Mesenchymal stem cell (in vitro differentiated cells and primary cell): ENCODE results near the gene TMEM175.

Experiments used
- DNase-seq: peaks from one replicate; pipeline ENCODE4 v3.0.0-alpha.2; 2013
- H2AFZ ChIP-seq: one replicate; pipeline ENCODE4 v1.6.1; 2013; ENCODE audit warnings: low read depth, mild to moderate bottlenecking, control low read depth, inconsistent platforms, low read length, moderate library complexity
- H2AK5ac ChIP-seq: 2 replicates; pipeline ENCODE4 v1.6.1; 2013; ENCODE audit warnings: low read length, moderate library complexity, mild to moderate bottlenecking, inconsistent platforms; ENCODE audit not compliant: severe bottlenecking
- H2BK120ac ChIP-seq: one replicate; pipeline ENCODE4 v1.6.1; 2013; ENCODE audit warnings: low read depth, mild to moderate bottlenecking, inconsistent platforms, low read length, moderate library complexity
- H2BK12ac ChIP-seq, 2 experiments: one replicate each; pipeline ENCODE4 v1.6.1; 2013; ENCODE audit warnings: inconsistent platforms in 2 of 2, low read length in 2 of 2, mild to moderate bottlenecking in 2 of 2, moderate library complexity in 2 of 2, control low read depth in 1 of 2
- H2BK15ac ChIP-seq: one replicate; pipeline ENCODE4 v1.6.1; 2013; ENCODE audit warnings: mild to moderate bottlenecking, low read depth, inconsistent platforms; ENCODE audit not compliant: poor library complexity, severe bottlenecking
- H2BK5ac ChIP-seq: 2 replicates; pipeline ENCODE4 v1.6.1; 2013; ENCODE audit warnings: low read depth, mild to moderate bottlenecking, low read length, control low read depth, inconsistent platforms; ENCODE audit not compliant: poor library complexity, severe bottlenecking
- H3K14ac ChIP-seq, 2 experiments: one replicate each; pipeline ENCODE4 v1.6.1; 2013; ENCODE audit warnings: inconsistent platforms in 2 of 2, low read length in 2 of 2, control low read depth in 1 of 2, mild to moderate bottlenecking in 1 of 2, moderate library complexity in 1 of 2
- H3K18ac ChIP-seq, 2 experiments: one replicate each; pipeline ENCODE4 v1.6.1; 2013; ENCODE audit warnings: inconsistent platforms in 2 of 2, low read length in 2 of 2, control low read depth in 1 of 2, low read depth in 1 of 2, mild to moderate bottlenecking in 1 of 2
- H3K23ac ChIP-seq, 2 experiments: one replicate each; pipeline ENCODE4 v1.6.1; 2013; ENCODE audit warnings: inconsistent platforms in 2 of 2, low read length in 2 of 2, mild to moderate bottlenecking in 2 of 2, moderate library complexity in 2 of 2, control low read depth in 1 of 2
- H3K27ac ChIP-seq: 2 replicates; pipeline ENCODE4 v1.5.1; 2013; ENCODE audit warnings: mild to moderate bottlenecking, moderate library complexity, low read length, control low read depth, inconsistent platforms; ENCODE audit not compliant: poor library complexity, severe bottlenecking
- H3K27me3 ChIP-seq, 2 experiments: 2 replicates each; pipeline versions ENCODE4 v1.6.1 to v1.7.0; 2013; ENCODE audit warnings: low read length in 2 of 2, mild to moderate bottlenecking in 2 of 2, moderate library complexity in 2 of 2, control low read depth in 1 of 2, inconsistent platforms in 1 of 2; ENCODE audit not compliant: control insufficient read depth in 1 of 2, insufficient read depth in 1 of 2
- H3K36me3 ChIP-seq, 2 experiments: 2 replicates each; pipeline versions ENCODE4 v1.6.1 to v1.7.0; 2013; ENCODE audit warnings: low read length in 2 of 2, control low read depth in 1 of 2, inconsistent platforms in 1 of 2, low read depth in 1 of 2, mild to moderate bottlenecking in 1 of 2; ENCODE audit not compliant: insufficient read depth in 2 of 2, control insufficient read depth in 1 of 2
- H3K4ac ChIP-seq, 2 experiments: one replicate each; pipeline ENCODE4 v1.6.1; 2013; ENCODE audit warnings: inconsistent platforms in 2 of 2, low read length in 2 of 2, mild to moderate bottlenecking in 2 of 2, moderate library complexity in 2 of 2, control low read depth in 1 of 2, low read depth in 1 of 2
- H3K4me1 ChIP-seq: 2 replicates; pipeline ENCODE4 v1.6.1; 2013; ENCODE audit warnings: low read depth, low read length, control low read depth; ENCODE audit not compliant: control insufficient read depth, insufficient read depth
- H3K4me2 ChIP-seq: 2 replicates; pipeline ENCODE4 v1.6.1; 2013; ENCODE audit warnings: low read length, mild to moderate bottlenecking, inconsistent platforms; ENCODE audit not compliant: poor library complexity, severe bottlenecking
- H3K4me3 ChIP-seq, 2 experiments: 2 replicates each; pipeline versions ENCODE4 v1.5.1 to v1.7.0; 2013; ENCODE audit warnings: low read length in 2 of 2, mild to moderate bottlenecking in 2 of 2, control low read depth in 1 of 2, low read depth in 1 of 2; ENCODE audit not compliant: insufficient read depth in 1 of 2
- H3K79me1 ChIP-seq: replicated peaks from 2 replicates; pipeline ENCODE4 v1.6.1; 2013; ENCODE audit warnings: mild to moderate bottlenecking, control low read depth, low read length, inconsistent platforms; ENCODE audit not compliant: poor library complexity, severe bottlenecking
- H3K9ac ChIP-seq: 2 replicates; pipeline ENCODE4 v1.7.0; 2013; ENCODE audit warnings: mild to moderate bottlenecking, low read length, moderate library complexity
- H3K9me3 ChIP-seq: 2 replicates; pipeline ENCODE4 v1.7.0; 2013; ENCODE audit warnings: mild to moderate bottlenecking, low read length; ENCODE audit not compliant: control insufficient read depth
- H4K8ac ChIP-seq: one replicate; pipeline ENCODE4 v1.6.1; 2013; ENCODE audit warnings: inconsistent platforms, mild to moderate bottlenecking, low read length, moderate library complexity
- H4K91ac ChIP-seq: one replicate; pipeline ENCODE4 v1.6.1; 2013; ENCODE audit warnings: mild to moderate bottlenecking, low read length, inconsistent platforms
- WGBS: methylation state at CpG from one replicate; pipeline ENCODE4 v1.1.7; 2013; ENCODE audit warnings: mixed read lengths; 5-methylcytosine and 5-hydroxymethylcytosine counted together

The TMEM175 gene

DNA sequence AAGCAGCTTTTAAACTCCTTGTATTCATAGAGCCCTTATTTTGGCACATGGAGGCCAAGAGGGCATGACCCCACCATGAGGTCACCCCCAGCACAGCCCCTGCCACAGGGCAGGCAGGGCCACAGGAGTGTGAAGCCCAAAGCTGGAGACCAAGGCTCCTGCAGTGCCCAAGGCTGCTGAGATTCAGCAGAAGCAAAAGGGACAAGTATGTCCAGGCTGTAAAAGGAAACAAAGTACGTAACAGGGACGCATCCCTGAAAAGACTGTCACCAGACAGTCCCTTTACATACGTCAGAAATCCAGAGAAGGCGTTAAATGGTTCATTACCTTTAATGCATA, 19.0 kb upstream of the TMEM175 start:
- Histone ChIP-seq H3K4me2 (no peak overlapping the region), H3K14ac (no peak overlapping the region), H3K36me3 (peaks cover 30 to 46% of the 10 kb centered on the region in 2 experiments), H2AK5ac (no peak overlapping the region), H3K18ac (no peak overlapping the region), H3K4me1 (peaks cover 4% of the 10 kb centered on the region), H3K9ac (no peak overlapping the region), H2BK12ac (no peak overlapping the region), H3K79me1 (peaks cover 48% of the 10 kb centered on the region), H2AFZ (no peak overlapping the region), H3K4ac (no peak overlapping the region), H3K27ac (no peak overlapping the region), H3K27me3 (no peaks in the 10 kb centered on the region), H3K23ac (no peak overlapping the region), H3K4me3 (no peak overlapping the region), H2BK5ac (no peak overlapping the region), H2BK120ac (no peak overlapping the region), H2BK15ac (no peak overlapping the region), H4K8ac (no peak overlapping the region), H3K9me3 (no peaks in the 10 kb centered on the region), H4K91ac (no peak overlapping the region)
- WGBS, result 94% methylated on average over 4 of the region's 4 CpGs
- DNase-seq, result no peak

DNA sequence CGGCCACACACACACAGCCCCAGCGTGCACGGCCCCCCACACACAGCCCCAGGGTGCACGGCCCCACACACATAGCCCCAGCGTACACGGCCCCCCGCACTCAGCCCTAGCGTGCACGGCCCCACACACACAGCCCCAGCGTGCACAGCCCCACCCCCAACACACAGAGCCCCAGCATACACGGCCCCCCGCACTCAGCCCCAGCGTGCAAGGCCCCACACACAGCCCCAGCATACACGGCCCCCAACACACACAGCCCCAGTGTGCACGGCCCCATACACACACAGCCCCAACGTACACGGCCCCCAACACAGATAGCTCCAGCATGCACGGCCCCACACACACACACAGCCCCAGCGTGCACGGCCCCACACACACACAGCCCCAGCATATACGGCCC, 17.7 kb upstream of the TMEM175 start:
- peak overlapping the region; percentile 43 for H4K91ac ChIP-seq
- peaks cover 4% of the 10 kb centered on the region for H3K4me1 ChIP-seq
- no peak overlapping the region for H4K8ac ChIP-seq
- no peak overlapping the region for H3K4ac ChIP-seq
- H3K9ac ChIP-seq, result no peak overlapping the region
- H2BK5ac ChIP-seq, result no peak overlapping the region
- 94% methylated on average over 21 of the region's 21 CpGs for WGBS
- no peak overlapping the region for H2BK120ac ChIP-seq
- H2AK5ac ChIP-seq, result no peak overlapping the region
- no peaks in the 10 kb centered on the region for H3K9me3 ChIP-seq
- H2BK12ac ChIP-seq, result peak overlapping the region in 1 of 2 experiments; percentile 10
- no peaks in the 10 kb centered on the region for H3K27me3 ChIP-seq
- peak overlapping the region in 1 of 2 experiments; percentile 68 for H3K14ac ChIP-seq
- H3K18ac ChIP-seq, result peak overlapping the region in 1 of 2 experiments; percentile 42
- no peak overlapping the region for H3K27ac ChIP-seq
- H3K23ac ChIP-seq, result no peak overlapping the region
- peaks cover 22 to 37% of the 10 kb centered on the region in 2 experiments for H3K36me3 ChIP-seq
- no peak overlapping the region for H2BK15ac ChIP-seq
- H3K79me1 ChIP-seq, result peaks cover 46% of the 10 kb centered on the region
- no peak overlapping the region for H2AFZ ChIP-seq
- no peak overlapping the region for H3K4me2 ChIP-seq
- no peak overlapping the region for H3K4me3 ChIP-seq
- no peak for DNase-seq

DNA sequence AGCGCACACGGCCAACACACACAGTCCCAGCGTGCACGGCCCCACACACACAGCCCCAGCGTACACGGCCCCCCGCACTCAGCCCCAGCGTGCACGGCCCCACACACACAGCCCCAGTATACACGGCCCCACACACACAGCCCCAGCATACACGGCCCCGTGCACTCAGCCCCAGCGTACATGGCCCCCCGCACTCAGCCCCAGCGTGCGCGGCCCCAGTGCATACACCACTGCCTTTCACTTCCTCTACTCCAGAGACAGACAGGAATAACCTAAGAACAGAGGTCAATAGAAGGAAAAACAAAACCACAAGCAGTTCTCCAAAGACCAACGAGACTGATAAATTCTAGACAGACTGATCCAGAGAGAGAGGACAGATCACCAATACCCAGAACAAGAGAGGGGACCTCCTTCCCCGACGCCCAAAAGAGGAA, 17.2 kb upstream of the TMEM175 start:
- Histone ChIP-seq H3K9ac (peak overlapping the region; percentile 55), H2BK15ac (peak overlapping the region; percentile 12), H3K27me3 (no peaks in the 10 kb centered on the region), H3K4ac (no peak overlapping the region), H2BK12ac (no peak overlapping the region), H2AK5ac (no peak overlapping the region), H3K4me1 (peaks cover 4% of the 10 kb centered on the region), H3K4me2 (no peak overlapping the region), H3K36me3 (peaks cover 20 to 32% of the 10 kb centered on the region in 2 experiments), H2AFZ (no peak overlapping the region), H4K8ac (no peak overlapping the region), H3K14ac (peak overlapping the region in 1 of 2 experiments; percentile 68), H4K91ac (no peak overlapping the region), H3K27ac (no peak overlapping the region), H3K4me3 (peak overlapping the region in 1 of 2 experiments; percentile 32), H3K9me3 (no peaks in the 10 kb centered on the region), H2BK120ac (no peak overlapping the region), H3K18ac (peak overlapping the region in 1 of 2 experiments; percentile 42), H3K23ac (no peak overlapping the region), H2BK5ac (no peak overlapping the region), H3K79me1 (peaks cover 41% of the 10 kb centered on the region)
- DNase-seq, result no peak
- 92% methylated on average over 17 of the region's 20 CpGs for WGBS

DNA sequence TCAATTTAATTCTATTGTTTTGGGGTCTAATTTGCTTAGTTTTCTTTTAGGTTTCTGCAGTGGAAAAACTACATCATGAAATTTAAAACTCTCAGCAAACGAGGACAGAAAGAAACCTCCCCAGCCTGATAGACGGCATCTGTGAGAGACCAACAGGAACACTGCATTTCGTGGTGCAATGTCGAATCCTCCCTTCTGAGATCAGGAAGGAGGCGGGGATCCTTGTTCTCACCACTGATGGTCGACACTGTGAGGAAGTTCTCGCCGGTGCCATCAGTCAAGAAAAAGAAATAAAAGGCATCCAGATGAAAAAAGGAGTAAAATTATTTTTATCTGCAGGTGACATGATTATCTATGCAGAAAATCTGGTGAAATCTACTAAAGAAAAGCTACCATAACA, 16.7 kb upstream of the TMEM175 start:
- H2BK15ac ChIP-seq, result no peak overlapping the region
- no peaks in the 10 kb centered on the region for H3K9me3 ChIP-seq
- H2AK5ac ChIP-seq, result no peak overlapping the region
- H2BK5ac ChIP-seq, result no peak overlapping the region
- H3K36me3 ChIP-seq, result peaks cover 20 to 27% of the 10 kb centered on the region in 2 experiments
- H2BK120ac ChIP-seq, result no peak overlapping the region
- DNase-seq, result peak; percentile 35
- no peak overlapping the region for H4K8ac ChIP-seq
- H3K4me1 ChIP-seq, result peaks cover 4% of the 10 kb centered on the region
- H3K79me1 ChIP-seq, result peaks cover 37% of the 10 kb centered on the region
- no peak overlapping the region for H3K27ac ChIP-seq
- no peak overlapping the region for H3K4me2 ChIP-seq
- WGBS, result 44% methylated on average over 8 of the region's 8 CpGs
- peak overlapping the region in 1 of 2 experiments; percentile 32 for H3K4me3 ChIP-seq
- peak overlapping the region; percentile 55 for H3K9ac ChIP-seq
- no peak overlapping the region for H2AFZ ChIP-seq
- H3K23ac ChIP-seq, result no peak overlapping the region
- H3K4ac ChIP-seq, result no peak overlapping the region
- H4K91ac ChIP-seq, result no peak overlapping the region
- no peak overlapping the region for H2BK12ac ChIP-seq
- H3K14ac ChIP-seq, result no peak overlapping the region
- no peaks in the 10 kb centered on the region for H3K27me3 ChIP-seq
- H3K18ac ChIP-seq, result no peak overlapping the region
